ENCODE results near the gene ITFG1. TPM values are rescaled to one million over a fixed set of nuclear protein-coding genes. Genes with fewer than 3 reads are reported as not detected.
"Not testable (repeated sequence)": the region's sequence is repeated elsewhere in the genome, so short reads cannot be mapped to it uniquely, and the experiment has no call there.

The ITFG1 gene
- total RNA-seq, 1 experiment from 2014 or later, result 18.0 TPM

DNA sequence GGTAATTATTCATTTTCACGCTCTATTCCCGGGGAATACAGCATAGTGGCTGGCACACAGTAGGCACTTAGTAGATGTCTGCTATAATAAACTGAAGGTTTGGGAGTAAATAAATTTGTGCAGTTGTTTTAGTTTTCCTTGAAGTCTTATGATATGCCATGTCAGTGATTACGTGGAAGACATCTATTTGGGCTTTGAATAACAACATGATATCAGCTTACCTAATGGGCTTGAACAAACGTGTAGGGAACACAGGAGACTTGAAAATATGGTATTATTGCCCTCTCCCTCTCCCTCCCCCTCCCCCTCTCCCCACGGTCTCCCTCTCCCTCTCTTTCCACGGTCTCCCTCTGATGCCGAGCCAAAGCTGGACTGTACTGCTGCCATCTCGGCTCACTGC lies 280.8 kb downstream of the ITFG1 start:
- H3K27me3 ChIP-seq, result no peaks in the 10 kb centered on the region
- H3K36me3 ChIP-seq, result no peaks in the 10 kb centered on the region
- DNase-seq, result no peak
- no peaks in the 10 kb centered on the region for H3K9me3 ChIP-seq
- H3K4me3 ChIP-seq, result no peak overlapping the region

DNA sequence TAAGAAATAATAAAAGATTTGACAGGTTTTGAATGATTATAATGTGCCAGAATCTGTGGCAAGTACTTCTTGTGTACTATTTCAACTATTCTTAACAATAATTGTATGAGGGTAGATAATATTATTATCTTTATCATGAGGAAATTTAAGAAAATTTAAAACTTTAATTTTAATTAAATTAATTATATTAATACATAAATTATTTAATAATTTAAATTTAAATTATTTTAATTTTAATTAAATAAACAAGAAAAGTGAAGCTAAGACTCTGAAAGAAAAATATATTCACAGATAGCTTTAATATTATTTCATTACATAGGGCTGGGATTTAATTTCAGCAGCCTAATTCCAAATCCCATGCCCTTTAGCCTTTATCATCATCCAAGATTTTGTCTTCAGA lies 285.7 kb downstream of the ITFG1 start:
- DNase-seq, result no peak
- no peaks in the 10 kb centered on the region for H3K36me3 ChIP-seq
- H3K9me3 ChIP-seq, result no peaks in the 10 kb centered on the region
- no peak overlapping the region for H3K4me3 ChIP-seq
- H3K27me3 ChIP-seq, result no peaks in the 10 kb centered on the region

DNA sequence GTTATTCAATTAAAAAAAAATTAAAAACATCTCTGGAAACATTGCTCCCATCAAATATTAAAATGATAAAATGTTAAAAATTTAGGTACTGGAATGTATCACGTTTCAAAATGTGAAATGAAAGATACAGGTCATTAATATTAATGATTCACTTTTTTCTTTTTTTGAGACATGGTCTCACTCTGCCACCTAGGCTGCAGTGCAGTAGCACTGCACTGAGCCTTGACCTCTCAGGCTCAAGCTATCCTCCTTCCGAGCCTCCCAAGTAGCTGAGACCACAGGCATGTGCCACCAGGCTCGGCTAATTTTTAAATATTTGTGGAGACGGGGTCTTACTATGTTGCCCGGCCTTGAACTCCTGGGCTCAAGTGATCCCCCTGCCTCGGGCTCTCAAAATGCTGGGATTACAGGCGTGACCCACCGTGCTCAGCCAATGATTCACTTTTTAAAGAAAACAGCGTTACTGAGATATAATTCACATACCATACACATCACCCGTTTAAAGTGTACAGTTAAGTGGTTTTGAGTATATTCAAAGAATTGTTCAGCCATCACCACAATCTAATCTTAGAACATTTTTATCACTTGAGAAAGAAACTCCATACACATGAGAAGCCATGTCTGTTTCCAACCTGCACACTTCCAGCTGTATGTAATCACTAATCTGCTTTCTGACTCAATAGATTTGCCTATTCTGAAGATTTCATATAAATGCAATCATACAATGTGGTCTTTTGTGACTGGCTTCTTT lies 298.0 kb downstream of the ITFG1 start:
- DNase-seq, result no peak
- H3K4me3 ChIP-seq, result no peak overlapping the region

DNA sequence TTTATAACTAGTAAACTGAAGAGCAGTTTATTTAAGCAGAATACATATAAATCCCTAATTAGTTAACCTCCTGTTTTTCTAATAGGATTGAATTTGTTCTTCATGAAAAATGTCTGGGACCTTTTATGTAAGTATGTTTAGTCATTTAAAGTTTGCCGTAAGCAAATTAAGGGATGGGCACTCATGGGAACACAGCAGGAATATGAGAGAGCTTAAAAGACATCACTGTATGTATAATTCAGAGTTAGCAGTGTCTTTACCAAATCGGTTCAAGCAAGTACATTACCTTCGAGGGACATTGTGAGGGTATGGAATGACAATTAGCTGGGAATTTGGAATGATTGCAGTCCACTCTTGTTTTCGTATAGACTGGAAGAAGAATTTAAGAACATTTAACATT lies 299.4 kb downstream of the ITFG1 start:
- Histone ChIP-seq H3K4me3 (no peak overlapping the region), H3K27me3 (no peaks in the 10 kb centered on the region), H3K9me3 (no peaks in the 10 kb centered on the region), H3K36me3 (no peaks in the 10 kb centered on the region)
- DNase-seq, result no peak

More for the DNA sequence above, 298.0 kb downstream of the ITFG1 start:
- no peaks in the 10 kb centered on the region for H3K27me3 ChIP-seq
- H3K9me3 ChIP-seq, result no peaks in the 10 kb centered on the region
- no peaks in the 10 kb centered on the region for H3K36me3 ChIP-seq

DNA sequence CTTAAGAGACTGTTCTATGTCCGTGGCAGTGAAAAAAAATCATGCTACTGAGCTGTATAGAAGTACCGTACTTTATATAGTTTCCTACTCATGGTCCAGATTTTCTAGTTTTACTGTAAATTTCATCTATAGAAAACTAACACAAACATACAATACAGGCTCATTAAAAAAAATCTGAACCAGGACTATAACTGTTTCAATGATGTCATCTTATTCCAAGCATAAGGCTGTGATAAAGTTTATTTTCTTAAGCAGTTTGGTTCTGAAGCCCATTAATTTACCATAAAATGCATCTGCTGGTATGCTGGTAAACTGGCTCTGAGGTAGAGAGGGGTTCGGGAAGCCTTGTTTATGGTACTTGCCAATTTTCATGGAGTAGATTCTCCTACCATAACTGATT lies 300.4 kb downstream of the ITFG1 start:
- H3K4me3 ChIP-seq, result no peak overlapping the region
- no peaks in the 10 kb centered on the region for H3K36me3 ChIP-seq
- H3K27me3 ChIP-seq, result no peaks in the 10 kb centered on the region
- no peaks in the 10 kb centered on the region for H3K9me3 ChIP-seq
- DNase-seq, result no peak

DNA sequence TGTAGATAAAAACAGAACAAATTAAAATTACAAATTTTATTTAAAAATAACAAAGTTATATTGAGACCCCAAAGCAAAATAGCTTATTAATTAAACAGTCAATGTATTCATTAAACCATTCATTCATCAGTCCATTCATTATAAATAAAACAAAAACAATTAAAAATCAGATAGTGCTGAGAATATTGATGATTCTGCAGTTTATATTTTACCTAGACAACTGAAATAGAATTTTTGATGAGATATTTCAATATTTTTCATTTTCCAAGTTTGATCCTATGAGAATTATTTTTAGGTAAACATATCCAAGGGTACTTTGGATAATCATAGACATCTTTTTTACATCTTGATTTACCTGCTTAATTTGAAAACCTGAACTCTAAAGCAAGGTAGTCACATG lies 301.9 kb downstream of the ITFG1 start:
- Histone ChIP-seq H3K27me3 (no peaks in the 10 kb centered on the region), H3K9me3 (no peaks in the 10 kb centered on the region), H3K36me3 (no peaks in the 10 kb centered on the region), H3K4me3 (no peak overlapping the region)
- no peak for DNase-seq

DNA sequence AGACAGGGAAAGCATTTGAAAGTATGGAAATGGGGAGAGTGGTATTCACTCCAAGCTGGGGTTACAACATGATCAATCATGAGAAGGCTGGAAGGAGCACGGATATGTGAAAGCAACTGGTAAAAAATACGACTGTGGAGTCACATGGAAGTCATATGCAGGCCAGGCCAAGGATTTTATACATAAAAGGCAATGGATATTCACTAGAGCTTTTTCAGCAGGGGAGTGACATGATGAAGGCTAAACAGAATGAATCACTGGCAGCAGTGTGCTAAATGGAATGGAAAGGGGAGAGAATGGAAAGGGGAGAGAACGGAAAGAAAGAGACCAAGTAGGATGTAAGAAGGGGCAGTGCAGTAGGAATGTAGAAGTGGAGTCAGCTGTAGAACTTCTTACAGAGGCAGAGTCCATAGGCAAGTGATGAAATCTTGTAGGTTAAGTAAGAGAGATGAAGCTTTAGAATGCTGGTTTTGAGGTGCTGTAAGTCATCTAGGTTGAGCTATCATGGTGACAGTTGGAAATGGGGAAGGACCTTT lies 304.1 kb downstream of the ITFG1 start:
- DNase-seq, result no peak
- no peaks in the 10 kb centered on the region for H3K9me3 ChIP-seq
- no peaks in the 10 kb centered on the region for H3K27me3 ChIP-seq
- H3K36me3 ChIP-seq, result no peaks in the 10 kb centered on the region
- no peak overlapping the region for H3K4me3 ChIP-seq

DNA sequence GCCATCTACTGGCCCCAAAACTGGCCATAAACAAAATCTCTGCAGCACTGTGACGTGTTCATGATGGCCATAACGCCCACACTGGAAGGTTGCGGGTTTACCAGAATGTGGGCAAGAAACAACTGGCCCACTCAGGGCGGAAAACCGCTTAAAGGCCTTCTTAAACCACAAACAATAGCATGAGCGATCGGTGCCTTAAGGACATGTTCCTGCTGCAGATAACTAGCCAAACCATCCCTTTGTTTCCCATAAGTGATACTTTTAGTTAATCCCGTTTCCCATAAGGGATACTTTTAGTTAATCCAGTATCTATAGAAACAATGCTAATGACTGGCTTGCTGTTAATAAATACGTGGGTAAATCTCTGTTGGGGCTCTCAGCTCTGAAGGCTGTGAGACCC lies 308.4 kb downstream of the ITFG1 start:
- not testable (repeated sequence) for DNase-seq, H3K4me3 ChIP-seq, H3K27me3 ChIP-seq, H3K36me3 ChIP-seq, H3K9me3 ChIP-seq

DNA sequence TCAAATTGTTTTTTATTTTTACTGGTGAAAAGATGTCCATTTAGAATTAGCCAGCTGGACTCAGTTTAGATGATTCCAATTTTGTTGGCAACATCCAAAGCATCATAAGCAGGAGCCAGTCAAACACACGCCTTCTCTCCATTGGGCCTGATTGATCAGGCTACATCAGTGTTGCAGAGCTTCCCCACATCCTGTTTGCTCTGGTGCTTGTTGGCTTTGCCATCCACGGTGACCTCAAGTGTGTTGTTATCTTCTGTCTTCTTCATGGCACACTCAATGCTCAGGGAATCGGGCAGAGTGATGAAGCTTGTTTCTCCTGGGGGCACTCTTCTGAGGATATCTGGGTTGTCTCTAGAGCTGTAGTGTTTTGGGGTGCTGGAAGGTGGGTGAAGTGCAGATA lies 310.8 kb downstream of the ITFG1 start:
- Histone ChIP-seq H3K36me3 (no peaks in the 10 kb centered on the region), H3K9me3 (no peaks in the 10 kb centered on the region), H3K4me3 (no peak overlapping the region), H3K27me3 (no peaks in the 10 kb centered on the region; the same call in 1 of the 2 replicates)
- DNase-seq, result no peak

DNA sequence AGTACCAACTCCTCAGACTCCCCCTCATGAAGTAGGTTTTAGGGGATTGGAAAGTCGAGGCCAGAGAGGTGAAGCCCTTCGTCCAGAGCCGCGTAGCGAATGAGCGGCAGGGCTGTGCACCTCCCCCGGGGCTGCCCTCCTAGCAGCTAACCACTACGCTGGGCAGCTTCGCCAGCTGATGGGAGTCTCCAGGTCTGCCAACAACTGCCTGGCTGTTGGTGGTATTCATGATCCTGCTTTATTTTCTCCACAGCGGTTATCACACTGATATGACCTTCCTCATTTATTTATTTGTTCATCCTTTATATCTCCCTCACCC lies 316.3 kb downstream of the ITFG1 start:
- H3K4me3 ChIP-seq, result peak overlapping the region; percentile 59
- DNase-seq, result no peak
- no peaks in the 10 kb centered on the region for H3K9me3 ChIP-seq
- no peaks in the 10 kb centered on the region; the same call in 1 of the 2 replicates for H3K27me3 ChIP-seq
- no peaks in the 10 kb centered on the region for H3K36me3 ChIP-seq

DNA sequence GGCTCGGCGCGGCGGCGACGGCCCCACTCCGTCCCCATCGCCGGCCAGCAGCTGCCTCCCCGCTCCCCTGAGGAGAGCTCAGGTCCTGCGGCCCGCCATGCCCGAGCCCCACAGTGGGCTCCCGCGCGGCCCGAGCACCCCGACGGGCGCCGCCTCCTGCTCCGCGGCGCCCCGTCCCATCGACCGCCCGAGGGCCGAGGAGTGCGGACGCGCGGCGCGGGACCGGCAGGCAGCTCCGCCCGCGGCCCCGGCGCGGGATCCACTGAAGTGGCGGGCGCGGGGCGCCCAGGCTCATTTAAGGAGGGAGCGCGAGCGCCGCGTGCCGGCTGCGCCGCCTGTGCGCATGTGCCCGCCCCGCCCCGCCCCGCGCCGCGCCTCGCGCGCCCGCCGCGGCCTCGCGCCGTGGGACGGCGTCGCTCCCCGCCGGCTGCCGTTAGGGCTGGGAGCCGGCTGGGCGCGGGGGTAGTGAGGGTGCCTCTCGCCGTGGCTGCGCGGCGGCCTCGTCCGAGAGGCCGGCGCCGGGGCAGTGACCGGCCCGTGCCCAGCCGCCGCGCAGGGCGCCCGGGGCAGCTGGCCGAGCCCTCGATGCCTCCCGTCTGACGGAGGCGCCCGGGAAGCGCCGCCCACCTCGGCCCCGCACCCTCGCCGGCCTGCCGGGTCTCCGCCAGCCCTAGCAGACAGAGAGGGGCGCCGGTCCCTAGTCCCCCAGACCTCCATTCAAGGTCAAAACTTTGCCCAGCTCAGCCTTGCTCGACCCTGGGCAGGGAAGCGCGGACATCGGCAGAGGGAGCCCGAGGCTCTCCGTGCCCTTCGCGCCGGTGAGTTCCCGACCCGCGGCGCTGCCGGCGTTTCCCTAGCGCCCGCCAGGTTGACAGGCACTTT lies 316.9 kb downstream of the ITFG1 start, which contains the start of gene NETO2:
Gene NETO2 (minus strand): TSS at position 269 of the 882 bp plus-strand sequence. CDS start 333 bp downstream, outside the sequence.
- no peaks in the 10 kb centered on the region for H3K9me3 ChIP-seq
- H3K4me3 ChIP-seq, result peak within 1 kb of the TSS; percentile 66
- no peaks in the 10 kb centered on the region; the same call in 1 of the 2 replicates for H3K27me3 ChIP-seq
- peak; percentile 75 for DNase-seq
- no peaks in the 10 kb centered on the region for H3K36me3 ChIP-seq

DNA sequence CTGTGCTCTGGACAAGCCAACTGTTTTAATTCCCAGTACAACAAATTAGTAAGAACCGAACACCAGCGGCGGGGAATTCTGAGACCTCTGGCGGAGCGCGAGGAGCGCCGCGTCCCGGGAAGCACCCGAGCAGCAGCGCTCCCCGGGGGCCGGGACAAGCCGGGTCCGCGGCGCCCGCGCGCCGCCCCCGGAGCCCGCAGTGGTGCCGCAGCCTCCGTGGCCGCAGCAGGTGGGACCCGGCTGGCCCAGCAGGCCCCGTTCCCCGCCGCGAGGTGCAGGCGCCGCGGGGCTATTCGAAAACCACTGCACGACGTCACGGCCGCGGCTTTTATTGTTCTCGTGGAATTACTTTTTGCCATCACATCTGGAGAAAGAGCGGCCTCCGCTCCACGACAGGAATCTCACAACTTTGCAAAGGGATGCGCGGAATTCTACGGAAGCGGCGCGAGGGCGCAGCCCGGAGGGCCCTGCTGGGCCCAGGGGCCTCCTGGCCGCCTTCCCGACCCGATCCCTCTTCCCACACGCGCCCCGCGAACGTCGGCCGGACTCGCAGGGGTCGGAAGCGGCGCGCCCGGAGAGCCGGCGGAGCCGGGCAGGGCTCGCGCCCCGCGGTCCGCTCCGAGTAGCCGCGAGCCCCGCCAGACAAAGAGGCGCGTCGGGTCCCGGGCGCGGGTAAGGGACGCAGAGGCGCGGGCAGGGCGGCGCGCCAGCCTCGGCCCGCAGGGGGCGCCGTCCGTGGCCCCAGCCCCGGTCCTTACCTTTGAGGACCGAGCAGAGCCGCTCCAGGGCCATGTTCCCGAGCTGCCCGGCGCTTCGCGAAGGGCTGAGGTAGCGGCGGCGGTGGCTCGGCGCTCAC lies 317.8 kb downstream of the ITFG1 start:
- Histone ChIP-seq H3K9me3 (no peaks in the 10 kb centered on the region), H3K36me3 (no peaks in the 10 kb centered on the region), H3K27me3 (no peaks in the 10 kb centered on the region; the same call in 1 of the 2 replicates), H3K4me3 (peak overlapping the region; percentile 66)
- DNase-seq, result peak; percentile 76

DNA sequence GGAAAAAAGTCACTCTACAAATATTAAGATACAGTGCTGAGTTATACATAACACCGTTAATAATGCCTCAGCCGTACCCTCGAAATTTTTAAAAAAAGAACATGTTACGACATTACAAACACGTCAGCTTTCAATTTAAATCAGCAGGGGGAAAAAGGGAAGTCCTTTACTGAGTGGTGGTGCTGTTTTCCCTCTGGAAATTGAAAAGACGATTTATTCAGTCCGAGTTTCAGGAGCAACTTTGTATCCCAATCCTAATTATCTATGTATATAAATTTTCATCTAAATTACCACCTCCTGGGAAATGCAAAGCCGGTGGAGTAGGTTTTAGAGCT lies 318.4 kb downstream of the ITFG1 start:
- DNase-seq, result no peak

DNA sequence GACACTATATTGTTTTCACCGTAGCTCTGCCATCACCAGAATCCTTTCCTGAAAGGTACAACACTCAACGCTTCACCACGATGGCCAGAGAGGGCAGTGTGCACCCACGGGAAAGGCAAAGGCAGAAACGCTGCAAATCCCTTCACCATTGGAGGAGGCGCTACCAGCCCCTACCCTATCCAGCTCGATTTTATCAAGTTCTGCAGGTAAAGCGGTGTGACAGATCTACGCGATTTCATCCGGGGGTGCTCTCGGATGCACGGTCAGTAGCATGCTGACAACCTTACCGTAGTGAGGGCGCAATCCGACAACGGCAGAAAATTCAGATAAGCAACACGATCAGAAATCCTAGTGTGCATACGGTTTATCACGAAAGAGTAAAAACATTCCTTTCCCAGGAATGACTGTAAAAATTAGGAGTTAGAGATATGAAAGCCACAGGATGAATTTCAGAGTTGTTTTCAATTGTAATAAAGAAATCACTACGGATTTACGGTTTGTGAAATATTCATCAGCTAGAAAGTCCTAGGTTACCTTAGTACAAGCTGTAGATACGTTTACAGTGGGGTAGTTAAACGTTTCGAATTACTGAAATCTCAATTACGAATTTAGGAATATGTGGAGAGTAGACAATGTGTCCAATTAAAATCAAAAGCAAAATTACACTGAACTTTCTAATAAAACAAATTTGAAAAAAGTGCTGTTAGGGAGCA lies 318.9 kb downstream of the ITFG1 start:
- no peaks in the 10 kb centered on the region; the same call in 1 of the 2 replicates for H3K27me3 ChIP-seq
- no peaks in the 10 kb centered on the region for H3K36me3 ChIP-seq
- DNase-seq, result peak; percentile 83

More for the DNA sequence above, 318.4 kb downstream of the ITFG1 start:
- Histone ChIP-seq H3K9me3 (no peaks in the 10 kb centered on the region), H3K4me3 (peak overlapping the region; percentile 66), H3K36me3 (no peaks in the 10 kb centered on the region), H3K27me3 (no peaks in the 10 kb centered on the region; the same call in 1 of the 2 replicates)

DNA sequence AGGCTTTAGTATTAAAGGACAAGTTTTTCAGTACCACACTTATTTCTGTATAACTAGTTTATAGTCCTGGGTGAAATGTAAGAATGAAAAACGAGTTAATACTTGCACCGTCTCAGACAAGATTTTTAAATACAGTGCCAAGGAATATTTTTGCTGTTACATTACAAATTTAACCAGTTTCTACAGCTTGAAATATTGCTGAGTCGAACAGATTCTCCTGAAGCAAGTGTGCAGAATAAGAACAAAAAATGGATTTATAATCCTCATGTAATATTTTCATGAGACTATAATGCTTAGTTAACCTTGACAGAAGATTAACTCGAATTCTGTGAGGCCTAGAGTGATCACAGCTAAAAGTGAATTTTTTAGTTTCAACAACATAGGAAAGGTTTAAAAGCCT lies 320.2 kb downstream of the ITFG1 start:
- no peak for DNase-seq
- H3K27me3 ChIP-seq, result no peaks in the 10 kb centered on the region
- no peaks in the 10 kb centered on the region for H3K9me3 ChIP-seq
- H3K4me3 ChIP-seq, result no peak overlapping the region
- no peaks in the 10 kb centered on the region for H3K36me3 ChIP-seq

More for the DNA sequence above, 318.9 kb downstream of the ITFG1 start:
- Histone ChIP-seq H3K4me3 (peak overlapping the region; percentile 66), H3K9me3 (no peaks in the 10 kb centered on the region)

DNA sequence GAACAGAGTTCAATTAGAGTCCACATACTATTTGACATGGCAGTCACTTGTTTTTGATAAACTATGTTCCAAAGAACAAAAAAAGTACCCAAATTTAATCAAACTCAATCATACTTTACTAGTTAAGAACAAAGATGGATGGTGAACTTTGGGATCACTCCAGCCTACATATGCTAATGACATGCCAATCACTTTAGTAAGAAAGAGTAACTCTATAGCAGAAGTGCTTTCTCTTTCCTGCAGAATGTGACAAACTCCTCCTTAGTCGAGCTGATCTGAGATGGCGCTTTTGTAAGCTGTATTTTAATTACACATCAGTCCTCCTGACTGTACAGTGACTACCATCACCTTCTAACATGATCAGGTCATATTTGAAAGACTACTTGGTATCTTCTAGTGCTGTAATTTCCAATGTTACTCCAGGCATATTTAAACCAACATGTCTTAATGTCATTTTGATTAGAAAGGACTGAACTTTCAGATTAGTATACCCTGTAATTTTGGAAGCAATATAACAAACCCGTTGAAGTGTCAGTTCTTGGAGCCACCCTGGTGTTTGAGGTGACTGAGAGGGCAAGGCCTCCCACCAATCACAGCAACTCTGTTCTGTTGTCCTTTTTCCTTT lies 321.2 kb downstream of the ITFG1 start:
- Histone ChIP-seq H3K27me3 (no peaks in the 10 kb centered on the region), H3K4me3 (no peak overlapping the region), H3K9me3 (no peaks in the 10 kb centered on the region), H3K36me3 (no peaks in the 10 kb centered on the region)
- DNase-seq, result no peak

Measured in MG63 (cell line).